Natural killer cell (primary cell): ENCODE measurements around the gene KRT72. TPM values are rescaled to one million over a fixed set of nuclear protein-coding genes. Genes with fewer than 3 reads are reported as not detected.

Source experiments
- ATAC-seq, 3 donors: fragments of 150-1000 bp in 2 of 3; fragments of 200-7000 bp in 1 of 3; cut with Tn5 transposase; 1 replicate in 1 of 3; 2 replicates in 2 of 3; pipeline ENCODE4 v1.10.0; 2021; ENCODE audit warnings: mild to moderate bottlenecking in 2 of 3, moderate library complexity in 2 of 3
- DNase-seq, 2 donors: peaks; one replicate each; pipeline versions ENCODE4 v3.0.0 to v3.0.0-alpha.2; 2013 to 2021; ENCODE audit warnings: mixed read lengths in 1 of 2
- H3K27ac ChIP-seq: one replicate; pipeline ENCODE4 v1.5.1; 2013; ENCODE audit warnings: mild to moderate bottlenecking, low read length
- H3K27me3 ChIP-seq: one replicate; pipeline ENCODE4 v1.6.1; 2013; ENCODE audit warnings: low read length; ENCODE audit not compliant: control insufficient read depth, insufficient read depth
- H3K36me3 ChIP-seq: one replicate; pipeline ENCODE4 v1.6.1; 2013; ENCODE audit warnings: low read length; ENCODE audit not compliant: control insufficient read depth, insufficient read depth
- H3K4me1 ChIP-seq: one replicate; pipeline ENCODE4 v1.6.1; 2013; ENCODE audit warnings: low read length; ENCODE audit not compliant: control insufficient read depth, insufficient read depth
- H3K4me3 ChIP-seq: one replicate; pipeline ENCODE4 v1.5.1; 2013; ENCODE audit warnings: low read length
- H3K9me3 ChIP-seq: one replicate; pipeline ENCODE4 v1.6.1; 2013; ENCODE audit warnings: low read length; ENCODE audit not compliant: control insufficient read depth, insufficient read depth
- H3K27ac Mint-ChIP-seq, 2 donors: one replicate each; pipeline ENCODE4 v1.8.0; 2022; ENCODE audit warnings: mild to moderate bottlenecking in 2 of 2, mixed read lengths in 2 of 2, moderate library complexity in 1 of 2
- H3K27me3 Mint-ChIP-seq, 2 donors: one replicate each; pipeline ENCODE4 v1.8.0; 2022; ENCODE audit warnings: low read depth in 2 of 2, mixed read lengths in 2 of 2
- H3K36me3 Mint-ChIP-seq: one replicate; pipeline ENCODE4 v1.8.0; 2022; ENCODE audit warnings: mixed read lengths
- H3K4me1 Mint-ChIP-seq, 2 donors: one replicate each; pipeline ENCODE4 v1.8.0; 2022; ENCODE audit warnings: mixed read lengths in 2 of 2
- H3K4me3 Mint-ChIP-seq: one replicate; pipeline ENCODE4 v1.8.0; 2022; ENCODE audit warnings: mild to moderate bottlenecking, moderate library complexity, mixed read lengths
- H3K9me3 Mint-ChIP-seq, 2 donors: one replicate each; pipeline ENCODE4 v1.8.0; 2022; ENCODE audit warnings: mixed read lengths in 2 of 2
- WGBS: methylation state at CpG from one replicate; pipeline ENCODE4 v1.1.7; 2013; ENCODE audit warnings: missing lambda C conversion rate; ENCODE audit not compliant: insufficient coverage; 5-methylcytosine and 5-hydroxymethylcytosine counted together
- intact Hi-C: fragments of 100-400 bp; cut with micrococcal nuclease; formaldehyde crosslinking; loops from one replicate; pipeline ENCODE4 v1.14.2; 2022
- total RNA-seq, 4 donors: library from RNA; stranded (reverse); fragments of 120-200 nt in 1 of 4; gene quantifications; one replicate each; pipeline versions ENCODE4 v1.2.3 to v1.2.4, GENCODE V29; 2013 to 2022
- TF ChIP-seq, protein P1 (sequence below): fragments of 200-600 bp; IDR thresholded peaks from one replicate; pipeline ENCODE4 v1.8.0; 2022; ENCODE audit warnings: antibody characterized with exemption

KRT72 gene
- total RNA-seq, 3 donors from 2014 or later (not counting 1 experiment from before 2014, with no cell fraction given) = 21.9 to 136 (median 38.0) TPM

DNA sequence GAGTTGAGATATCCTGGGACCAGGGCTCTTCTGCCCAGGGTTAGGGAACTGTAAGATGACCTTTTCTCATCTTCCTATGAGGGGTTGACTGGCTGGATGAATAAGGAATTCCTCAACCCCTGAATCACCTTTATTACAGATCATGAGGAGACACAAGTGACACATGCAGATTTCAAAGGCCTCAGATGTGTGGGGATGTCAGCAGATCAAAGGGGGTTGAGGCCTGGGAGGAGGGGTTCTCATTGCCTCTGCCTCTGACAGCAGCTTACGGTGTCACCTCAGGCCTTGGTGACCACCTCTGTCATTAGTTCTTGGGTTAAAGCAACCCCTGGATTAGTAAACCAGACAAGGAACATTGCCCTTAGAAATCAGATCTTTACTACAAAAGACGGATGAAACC, 2.1 kb upstream of the KRT72 start:
- H3K4me3 ChIP-seq = no peak overlapping the region
- ATAC-seq (no peak), DNase-seq (peak in 1 of 2 donors; percentile 69)
- no peaks in the 10 kb centered on the region for H3K36me3 ChIP-seq
- Mint-ChIP-seq H3K9me3 (no peaks in the 10 kb centered on the region), H3K4me3 (no peak overlapping the region), H3K27me3 (peaks cover 0 to 34% of the 10 kb centered on the region in 2 donors), H3K27ac (no peak overlapping the region), H3K4me1 (peaks cover 19 to 25% of the 10 kb centered on the region in 2 donors), H3K36me3 (peaks cover 14% of the 10 kb centered on the region)
- peaks cover 10% of the 10 kb centered on the region for H3K27me3 ChIP-seq
- H3K9me3 ChIP-seq = no peaks in the 10 kb centered on the region
- TF ChIP-seq, protein P1, sequence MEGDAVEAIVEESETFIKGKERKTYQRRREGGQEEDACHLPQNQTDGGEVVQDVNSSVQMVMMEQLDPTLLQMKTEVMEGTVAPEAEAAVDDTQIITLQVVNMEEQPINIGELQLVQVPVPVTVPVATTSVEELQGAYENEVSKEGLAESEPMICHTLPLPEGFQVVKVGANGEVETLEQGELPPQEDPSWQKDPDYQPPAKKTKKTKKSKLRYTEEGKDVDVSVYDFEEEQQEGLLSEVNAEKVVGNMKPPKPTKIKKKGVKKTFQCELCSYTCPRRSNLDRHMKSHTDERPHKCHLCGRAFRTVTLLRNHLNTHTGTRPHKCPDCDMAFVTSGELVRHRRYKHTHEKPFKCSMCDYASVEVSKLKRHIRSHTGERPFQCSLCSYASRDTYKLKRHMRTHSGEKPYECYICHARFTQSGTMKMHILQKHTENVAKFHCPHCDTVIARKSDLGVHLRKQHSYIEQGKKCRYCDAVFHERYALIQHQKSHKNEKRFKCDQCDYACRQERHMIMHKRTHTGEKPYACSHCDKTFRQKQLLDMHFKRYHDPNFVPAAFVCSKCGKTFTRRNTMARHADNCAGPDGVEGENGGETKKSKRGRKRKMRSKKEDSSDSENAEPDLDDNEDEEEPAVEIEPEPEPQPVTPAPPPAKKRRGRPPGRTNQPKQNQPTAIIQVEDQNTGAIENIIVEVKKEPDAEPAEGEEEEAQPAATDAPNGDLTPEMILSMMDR = no peak
- intact Hi-C loops = no loop called here
- no peaks in the 10 kb centered on the region for H3K4me1 ChIP-seq
- 85% methylated on average over 2 of the region's 2 CpGs for WGBS
- no peak overlapping the region for H3K27ac ChIP-seq

DNA sequence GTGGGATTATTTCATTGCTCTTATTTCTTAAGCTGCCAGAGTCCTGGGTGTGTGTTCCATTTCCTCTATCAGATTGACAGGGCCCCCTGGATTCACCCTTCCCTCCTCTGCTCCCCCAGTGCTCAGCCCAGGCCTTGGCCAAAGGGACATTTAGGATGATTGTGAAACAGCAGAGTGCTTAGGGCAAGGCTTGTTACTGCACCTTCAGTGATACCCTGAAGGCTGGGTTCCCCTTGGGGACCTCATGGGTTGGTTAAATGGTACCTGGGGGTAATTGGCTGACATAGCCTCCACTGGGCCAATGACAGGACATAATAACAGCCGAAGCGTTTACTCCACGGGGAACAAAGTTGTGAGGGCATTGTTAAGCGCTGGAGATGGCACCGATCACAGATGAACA, 1.3 kb upstream of the KRT72 start:
- no peak overlapping the region for H3K4me3 ChIP-seq
- H3K36me3 ChIP-seq = no peaks in the 10 kb centered on the region
- H3K27ac Mint-ChIP-seq = no peak overlapping the region
- TF ChIP-seq, protein P1 = no peak
- 94% methylated on average over 5 of the region's 5 CpGs for WGBS
- H3K4me1 ChIP-seq = no peaks in the 10 kb centered on the region
- H3K27ac ChIP-seq = no peak overlapping the region
- H3K4me1 Mint-ChIP-seq = peaks cover 18 to 21% of the 10 kb centered on the region in 2 donors
- H3K27me3 Mint-ChIP-seq = peaks cover 0 to 31% of the 10 kb centered on the region in 2 donors
- H3K9me3 Mint-ChIP-seq = no peaks in the 10 kb centered on the region
- H3K9me3 ChIP-seq = no peaks in the 10 kb centered on the region
- no peak overlapping the region for H3K4me3 Mint-ChIP-seq
- ATAC-seq (no peak), DNase-seq (no peak)
- peaks cover 10% of the 10 kb centered on the region for H3K36me3 Mint-ChIP-seq
- intact Hi-C loops = no loop called here
- peaks cover 10% of the 10 kb centered on the region for H3K27me3 ChIP-seq

DNA sequence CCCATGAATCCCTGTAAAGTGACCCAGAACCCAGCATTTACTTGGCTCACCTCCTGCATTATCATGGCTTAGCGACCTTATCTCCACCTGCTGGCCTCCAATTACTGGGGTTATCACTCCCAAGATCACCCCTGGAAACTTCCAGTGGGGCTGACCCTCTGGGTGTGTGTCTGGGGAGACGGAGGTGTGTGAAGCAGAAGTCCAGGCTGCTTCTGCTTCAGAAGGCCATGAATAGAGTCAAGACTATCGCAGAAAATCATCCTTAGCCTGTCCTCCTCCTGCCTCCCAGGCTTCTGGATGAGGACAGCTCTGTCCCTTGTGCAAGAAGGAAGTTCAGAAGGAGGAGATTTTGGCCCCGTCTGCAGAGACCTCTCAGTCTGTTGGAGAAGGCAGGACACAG, 408 bp upstream of the KRT72 start:
- Mint-ChIP-seq H3K4me3 (no peak overlapping the region), H3K36me3 (peaks cover under 1% of the 10 kb centered on the region), H3K9me3 (no peaks in the 10 kb centered on the region), H3K27ac (no peak overlapping the region), H3K4me1 (peaks cover 13 to 18% of the 10 kb centered on the region in 2 donors), H3K27me3 (peaks cover 0 to 31% of the 10 kb centered on the region in 2 donors)
- Histone ChIP-seq H3K27me3 (peaks cover 10% of the 10 kb centered on the region), H3K36me3 (no peaks in the 10 kb centered on the region), H3K9me3 (no peaks in the 10 kb centered on the region), H3K27ac (no peak overlapping the region), H3K4me3 (no peak overlapping the region), H3K4me1 (no peaks in the 10 kb centered on the region)
- 89% methylated on average over 4 of the region's 4 CpGs for WGBS
- TF ChIP-seq, protein P1 = no peak
- no peak for DNase-seq
- intact Hi-C loops = no loop called here
- no peak for ATAC-seq

DNA sequence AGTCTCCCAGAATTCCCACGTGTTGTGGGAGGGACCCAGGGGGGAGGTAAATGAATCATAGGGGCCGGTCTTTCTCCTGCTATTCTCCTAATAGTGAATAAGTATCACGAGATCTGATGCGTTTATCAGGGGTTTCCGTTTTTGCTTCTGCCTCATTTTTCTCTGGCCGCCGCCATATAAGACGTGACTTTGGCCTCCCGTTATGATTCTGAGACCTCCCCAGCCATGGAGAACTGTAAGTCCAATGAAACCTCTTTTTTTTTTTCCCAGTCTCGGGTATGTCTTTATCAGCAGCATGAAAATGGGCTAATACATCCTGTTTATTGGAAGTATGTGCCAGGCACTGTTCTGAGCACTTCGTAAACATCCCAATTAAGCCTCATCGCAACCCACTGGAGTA, 788 bp downstream of the KRT72 start:
- peaks cover 0 to 28% of the 10 kb centered on the region in 2 donors for H3K27me3 Mint-ChIP-seq
- Histone ChIP-seq H3K9me3 (no peaks in the 10 kb centered on the region), H3K4me1 (no peaks in the 10 kb centered on the region), H3K27me3 (peaks cover 10% of the 10 kb centered on the region), H3K36me3 (no peaks in the 10 kb centered on the region), H3K4me3 (no peak overlapping the region), H3K27ac (no peak overlapping the region)
- WGBS = 92% methylated on average over 12 of the region's 12 CpGs
- intact Hi-C loops = no loop called here
- H3K27ac Mint-ChIP-seq = no peak overlapping the region
- H3K4me1 Mint-ChIP-seq = peaks cover 11 to 12% of the 10 kb centered on the region in 2 donors
- ATAC-seq (no peak), DNase-seq (no peak)
- TF ChIP-seq, protein P1 = no peak
- H3K9me3 Mint-ChIP-seq = no peaks in the 10 kb centered on the region
- no peak overlapping the region for H3K4me3 Mint-ChIP-seq
- no peaks in the 10 kb centered on the region for H3K36me3 Mint-ChIP-seq
